Panc1 (cell line): ENCODE data around the gene ZFYVE1. TPM values are rescaled to one million over a fixed set of nuclear protein-coding genes. Genes with fewer than 3 reads are reported as not detected.

ENCODE experiments used
- ATAC-seq: fragments of 200-7000 bp; cut with Tn5 transposase; 2 replicates; pipeline ENCODE4 v1.9.1; 2020; ENCODE audit warnings: mild to moderate bottlenecking, moderate library complexity
- BruUV-seq: library from RNA; stranded (reverse); fragments of 400-500 nt; replicated peaks from 2 replicates; lab custom pipeline; 2021; lab: Mats Ljungman, UMichigan
- CTCF ChIA-PET: fragments of 300-600 bp; sonication (Branson Sonifier 250); formaldehyde crosslinking; loops from one replicate; lab custom pipeline; 2022; ENCODE audit warnings: antibody characterized with exemption; lab: Charles Lee
- POLR2A ChIA-PET: fragments of 300-600 bp; sonication (Branson Sonifier 250); formaldehyde crosslinking; loops from one replicate; lab custom pipeline; 2022; ENCODE audit warnings: antibody characterized with exemption; lab: Charles Lee
- DNase-seq: peaks from one replicate; pipeline ENCODE4 v3.0.0-alpha.2; 2010; ENCODE audit warnings: low read depth, low spot score
- H3K27ac ChIP-seq: 2 replicates; pipeline ENCODE4 v1.5.1; 2011; ENCODE audit warnings: mild to moderate bottlenecking, low read length, inconsistent platforms
- H3K27me3 ChIP-seq: fragments of 200-500 bp; sonication (Bioruptor generic); 2 replicates; pipeline ENCODE4 v1.6.0; 2014; ENCODE audit warnings: low read length, inconsistent platforms; ENCODE audit not compliant: control insufficient read depth, insufficient read depth
- H3K36me3 ChIP-seq: fragments of 200-500 bp; sonication (Bioruptor generic); 2 replicates; pipeline ENCODE4 v1.5.1; 2014; ENCODE audit warnings: inconsistent platforms, mild to moderate bottlenecking, low read length, moderate library complexity; ENCODE audit not compliant: control insufficient read depth, insufficient read depth
- H3K4me1 ChIP-seq: 2 replicates; pipeline ENCODE4 v1.5.1; 2011; ENCODE audit warnings: inconsistent platforms, mild to moderate bottlenecking, low read length, moderate library complexity; ENCODE audit not compliant: control insufficient read depth, insufficient read depth
- H3K4me3 ChIP-seq, 2 experiments: 2 replicates each; pipeline ENCODE4 v1.5.1; 2011 to 2012; ENCODE audit warnings: low read depth in 2 of 2, low read length in 2 of 2, mild to moderate bottlenecking in 2 of 2, inconsistent platforms in 1 of 2, moderate library complexity in 1 of 2
- H3K9me3 ChIP-seq: fragments of 200-500 bp; sonication (Bioruptor generic); 2 replicates; pipeline ENCODE4 v1.5.1; 2014; ENCODE audit warnings: low read depth, mild to moderate bottlenecking, inconsistent platforms, low read length, moderate library complexity; ENCODE audit not compliant: control insufficient read depth, insufficient read depth
- POLR2AphosphoS5 ChIP-seq: IDR thresholded peaks from 2 replicates; pipeline ENCODE4 v1.6.1; 2012; ENCODE audit warnings: mild to moderate bottlenecking, low read depth, low read length, moderate library complexity
- REST ChIP-seq, 2 experiments: IDR thresholded peaks; 2 replicates each; pipeline ENCODE4 v1.6.1; 2011 to 2012; ENCODE audit warnings: low read depth in 2 of 2, control low read depth in 1 of 2, low read length in 1 of 2, mild to moderate bottlenecking in 1 of 2, moderate library complexity in 1 of 2; ENCODE audit not compliant: insufficient read depth in 1 of 2
- SIN3A ChIP-seq: IDR thresholded peaks from 2 replicates; pipeline ENCODE4 v1.6.1; 2012; ENCODE audit warnings: low read depth, mild to moderate bottlenecking, low read length, moderate library complexity, borderline replicate concordance; ENCODE audit not compliant: insufficient read depth
- TCF7L2 ChIP-seq: IDR thresholded peaks from 2 replicates; pipeline ENCODE4 v1.6.1; 2011; ENCODE audit warnings: mild to moderate bottlenecking, low read depth, low read length, inconsistent platforms
- in situ Hi-C: cut with HindIII; loops from 2 replicates; pipeline ENCODE4 v1.10.0; 2016; ENCODE audit warnings: low sequenced_read_pairs, low pct_unique_long_range_greater_than_20kb
- intact Hi-C: fragments of 100-400 bp; cut with micrococcal nuclease; formaldehyde crosslinking; loops from one replicate; pipeline ENCODE4 v1.10.0; 2022; ENCODE audit not compliant: unreplicated experiment
- total RNA-seq: library from RNA; stranded (reverse); gene quantifications from one replicate; pipeline ENCODE4 v1.2.1, GENCODE V29; 2021; ENCODE audit not compliant: unreplicated experiment
- TF ChIP-seq, protein P1 (sequence below): fragments of 450-650 bp; IDR thresholded peaks from 2 replicates; pipeline ENCODE4 v1.5.1; 2017; ENCODE audit warnings: mild to moderate bottlenecking

The ZFYVE1 gene
- total RNA-seq, 1 experiment from 2014 or later = 19.8 TPM

DNA sequence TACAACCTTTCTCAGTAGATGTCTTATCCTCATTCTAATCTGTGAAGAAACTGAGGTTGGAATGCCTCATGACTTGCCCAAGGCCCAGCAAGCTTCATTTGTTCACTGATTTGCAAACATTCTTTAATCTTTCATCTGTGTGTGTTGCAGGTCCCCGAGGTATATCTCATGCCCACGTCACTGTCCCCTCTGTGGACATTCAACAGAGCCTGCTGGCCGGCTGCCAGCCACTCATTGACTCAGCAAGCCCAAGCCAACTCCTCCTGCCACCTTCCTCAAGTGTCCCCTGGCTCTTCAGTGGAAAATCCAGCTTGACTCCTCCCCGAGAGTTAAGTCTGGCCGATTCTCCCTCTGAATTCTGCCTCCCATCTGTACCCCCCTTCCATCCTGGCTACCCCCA is 102.6 kb downstream of the ZFYVE1 start:
- no peak for DNase-seq
- Histone ChIP-seq H3K4me1 (no peaks in the 10 kb centered on the region; the same call in 1 of the 2 replicates), H3K9me3 (no peaks in the 10 kb centered on the region), H3K27me3 (no peaks in the 10 kb centered on the region), H3K4me3 (no peak overlapping the region), H3K27ac (no peak overlapping the region), H3K36me3 (no peaks in the 10 kb centered on the region)
- in situ Hi-C loops = no loop called here
- no TSS peak for BruUV-seq
- ATAC-seq = no peak
- intact Hi-C loops = no loop called here
- POLR2A ChIA-PET = no interaction called here
- TF ChIP-seq, protein P1, sequence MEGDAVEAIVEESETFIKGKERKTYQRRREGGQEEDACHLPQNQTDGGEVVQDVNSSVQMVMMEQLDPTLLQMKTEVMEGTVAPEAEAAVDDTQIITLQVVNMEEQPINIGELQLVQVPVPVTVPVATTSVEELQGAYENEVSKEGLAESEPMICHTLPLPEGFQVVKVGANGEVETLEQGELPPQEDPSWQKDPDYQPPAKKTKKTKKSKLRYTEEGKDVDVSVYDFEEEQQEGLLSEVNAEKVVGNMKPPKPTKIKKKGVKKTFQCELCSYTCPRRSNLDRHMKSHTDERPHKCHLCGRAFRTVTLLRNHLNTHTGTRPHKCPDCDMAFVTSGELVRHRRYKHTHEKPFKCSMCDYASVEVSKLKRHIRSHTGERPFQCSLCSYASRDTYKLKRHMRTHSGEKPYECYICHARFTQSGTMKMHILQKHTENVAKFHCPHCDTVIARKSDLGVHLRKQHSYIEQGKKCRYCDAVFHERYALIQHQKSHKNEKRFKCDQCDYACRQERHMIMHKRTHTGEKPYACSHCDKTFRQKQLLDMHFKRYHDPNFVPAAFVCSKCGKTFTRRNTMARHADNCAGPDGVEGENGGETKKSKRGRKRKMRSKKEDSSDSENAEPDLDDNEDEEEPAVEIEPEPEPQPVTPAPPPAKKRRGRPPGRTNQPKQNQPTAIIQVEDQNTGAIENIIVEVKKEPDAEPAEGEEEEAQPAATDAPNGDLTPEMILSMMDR = no peak
- no peak for TF ChIP-seq SIN3A
- no peak for TF ChIP-seq TCF7L2
- no peak for TF ChIP-seq REST (IDR thresholded peaks at IDR 0.05; ENCODE audit: insufficient read depth in 1 of 2, low read depth in 2 of 2, low read length in 1 of 2)
- TF ChIP-seq POLR2AphosphoS5 = no peak
- CTCF ChIA-PET = no interaction called here

DNA sequence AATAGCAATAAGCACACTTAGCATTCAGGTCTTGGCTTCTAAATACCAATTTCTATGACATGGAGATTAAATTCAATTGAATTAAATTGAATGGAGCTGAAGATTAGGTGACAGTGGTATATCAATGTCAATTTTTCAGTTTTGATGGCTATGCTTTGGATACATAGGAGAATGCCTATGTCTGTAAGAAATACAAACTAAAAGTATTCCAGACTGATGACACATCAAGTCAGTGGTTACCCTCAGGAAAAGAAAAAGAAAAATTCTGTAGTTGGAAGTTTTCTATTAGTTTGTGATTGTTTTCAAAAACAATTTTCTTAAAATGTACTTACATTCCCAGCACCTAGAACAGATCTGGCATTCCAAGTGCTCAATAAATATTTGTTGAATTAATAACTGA is 105.5 kb downstream of the ZFYVE1 start:
- H3K4me3 ChIP-seq = no peak overlapping the region
- DNase-seq (no peak), ATAC-seq (no peak)
- POLR2A ChIA-PET = no interaction called here
- intact Hi-C loops (no loop called here), in situ Hi-C loops (no loop called here)
- 0 out of 2 replicates have a peak, but pooled peaks cover 2% of the 10 kb centered on the region for H3K27me3 ChIP-seq
- CTCF ChIA-PET = interaction anchor here (0.5 kb wide), 1 partner anchor 89 kb away, joined by 6 read pairs; no protein-coding TSS in a partner anchor
- no TSS peak for BruUV-seq
- H3K36me3 ChIP-seq = no peaks in the 10 kb centered on the region
- TF ChIP-seq TCF7L2 (no peak), SIN3A (no peak)
- no peaks in the 10 kb centered on the region for H3K9me3 ChIP-seq
- no peaks in the 10 kb centered on the region for H3K4me1 ChIP-seq
- no peak overlapping the region for H3K27ac ChIP-seq

- in situ Hi-C loops = no loop called here
- ATAC-seq = no peak
- BruUV-seq = no TSS peak
- ChIA-PET POLR2A (no interaction called here), CTCF (no interaction called here)
- Histone ChIP-seq H3K36me3 (no peaks in the 10 kb centered on the region), H3K4me3 (no peak overlapping the region), H3K4me1 (no peaks in the 10 kb centered on the region), H3K27me3 (0 out of 2 replicates have a peak, but pooled peaks cover 2% of the 10 kb centered on the region), H3K27ac (no peak overlapping the region), H3K9me3 (no peaks in the 10 kb centered on the region)
- DNase-seq = no peak
- TF ChIP-seq SIN3A (no peak), POLR2AphosphoS5 (no peak), TCF7L2 (no peak)
- intact Hi-C loops = no loop called here
Observed at GRCh38 chr14:72920008-72920407, 106.9 kb downstream of the ZFYVE1 start.

Other genes with a start within 250 kb of the ZFYVE1 start
- gene DPF3, start 133.0 kb downstream of the ZFYVE1 start, total RNA-seq = not detected
- gene DCAF4, start 100.6 kb downstream of the ZFYVE1 start, total RNA-seq = 18.2 TPM
- 59.7 TPM for gene RBM25, start 31.4 kb upstream of the ZFYVE1 start, total RNA-seq
- 39.3 TPM for gene PSEN1, start 109.4 kb upstream of the ZFYVE1 start, total RNA-seq
- gene PAPLN, start 210.4 kb upstream of the ZFYVE1 start, total RNA-seq = 22.2 TPM